Measurements from ENCODE around the gene ANKS6. TPM values are rescaled to one million over a fixed set of nuclear protein-coding genes. Genes with fewer than 3 reads are reported as not detected.

Gene ANKS6
- total and polyA plus RNA-seq, 4 donors: 16.7 to 35.5 (median 25.0) TPM

DNA sequence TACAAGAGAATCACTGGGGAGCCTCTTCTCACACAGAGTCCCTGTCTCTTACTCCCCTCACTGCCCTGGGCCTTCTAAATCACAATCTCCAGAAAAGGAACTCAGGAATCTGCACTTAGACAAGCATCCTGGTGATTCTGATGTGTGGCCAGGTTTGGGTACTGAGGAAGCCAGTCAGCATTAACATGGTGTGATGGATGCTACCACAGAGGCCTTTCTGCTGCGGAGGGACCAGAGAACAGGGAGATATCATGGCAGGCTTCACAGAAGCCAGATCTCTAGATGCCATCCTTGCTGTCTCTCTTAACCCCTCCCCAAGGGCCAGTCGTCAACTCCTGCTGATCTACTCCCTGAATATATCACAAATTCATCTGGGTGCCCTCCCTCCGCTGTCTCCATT is 1.6 kb downstream of the ANKS6 start:
- H3K27ac ChIP-seq (ENCODE audit: low read depth in 1 of 2, low read length in 1 of 2): no peak overlapping the region
- H3K9ac ChIP-seq (ENCODE audit: insufficient read depth in 1 of 2, low read length in 2 of 2): no peak overlapping the region
- WGBS, 2 donors: 89 to 94% methylated on average over 3 of the region's 3 CpGs
- DNase-seq: no peak
- no peaks in the 10 kb centered on the region for H3K27me3 ChIP-seq (ENCODE audit: control insufficient read depth in 3 of 3, insufficient read depth in 3 of 3, low read length in 2 of 3)
- ATAC-seq (ENCODE audit: insufficient read depth, low FRiP score): no peak
- peaks cover 0 to 2% (median 0%) of the 10 kb centered on the region in 4 donors for H3K36me3 ChIP-seq (ENCODE audit: control insufficient read depth in 4 of 4, insufficient read depth in 4 of 4, low read length in 4 of 4)
- TF ChIP-seq, protein P1, sequence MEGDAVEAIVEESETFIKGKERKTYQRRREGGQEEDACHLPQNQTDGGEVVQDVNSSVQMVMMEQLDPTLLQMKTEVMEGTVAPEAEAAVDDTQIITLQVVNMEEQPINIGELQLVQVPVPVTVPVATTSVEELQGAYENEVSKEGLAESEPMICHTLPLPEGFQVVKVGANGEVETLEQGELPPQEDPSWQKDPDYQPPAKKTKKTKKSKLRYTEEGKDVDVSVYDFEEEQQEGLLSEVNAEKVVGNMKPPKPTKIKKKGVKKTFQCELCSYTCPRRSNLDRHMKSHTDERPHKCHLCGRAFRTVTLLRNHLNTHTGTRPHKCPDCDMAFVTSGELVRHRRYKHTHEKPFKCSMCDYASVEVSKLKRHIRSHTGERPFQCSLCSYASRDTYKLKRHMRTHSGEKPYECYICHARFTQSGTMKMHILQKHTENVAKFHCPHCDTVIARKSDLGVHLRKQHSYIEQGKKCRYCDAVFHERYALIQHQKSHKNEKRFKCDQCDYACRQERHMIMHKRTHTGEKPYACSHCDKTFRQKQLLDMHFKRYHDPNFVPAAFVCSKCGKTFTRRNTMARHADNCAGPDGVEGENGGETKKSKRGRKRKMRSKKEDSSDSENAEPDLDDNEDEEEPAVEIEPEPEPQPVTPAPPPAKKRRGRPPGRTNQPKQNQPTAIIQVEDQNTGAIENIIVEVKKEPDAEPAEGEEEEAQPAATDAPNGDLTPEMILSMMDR (IDR thresholded peaks at IDR 0.05; ENCODE audit: control extremely low read depth, extremely low read depth): no peak
- peaks cover 0 to 21% (median 11%) of the 10 kb centered on the region in 5 donors for H3K4me1 ChIP-seq (ENCODE audit: control insufficient read depth in 5 of 5, insufficient read depth in 5 of 5, low read length in 5 of 5)
- peaks cover 0 to 1% (median 0%) of the 10 kb centered on the region in 4 donors for H3K9me3 ChIP-seq (ENCODE audit: control insufficient read depth in 4 of 4, insufficient read depth in 3 of 4, low read length in 3 of 4)
- H3K4me3 ChIP-seq: no peak overlapping the region

DNA sequence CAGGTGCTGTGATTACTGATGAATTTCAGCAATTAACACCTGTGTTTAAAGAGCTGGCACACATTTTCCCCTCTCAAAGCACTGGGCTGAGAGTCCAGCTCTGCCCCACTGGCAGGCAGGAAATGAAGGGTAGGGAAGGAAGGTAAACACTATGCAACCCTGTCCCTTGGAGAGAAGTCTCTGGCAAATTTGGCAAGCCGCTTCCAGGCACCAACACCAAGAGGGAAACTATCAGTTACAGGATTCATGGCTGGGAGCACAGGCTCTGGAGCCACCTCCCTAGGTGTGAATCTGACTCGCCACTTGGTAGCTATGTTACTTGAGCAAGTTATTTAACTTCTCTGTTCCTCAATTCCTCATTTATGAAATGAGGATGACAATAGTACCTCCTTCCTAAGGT is 3.3 kb downstream of the ANKS6 start:
- Histone ChIP-seq H3K9me3 (ENCODE audit: control insufficient read depth in 4 of 4, insufficient read depth in 3 of 4, low read length in 3 of 4) (peaks cover 0 to 1% (median 0%) of the 10 kb centered on the region in 4 donors), H3K4me1 (ENCODE audit: control insufficient read depth in 5 of 5, insufficient read depth in 5 of 5, low read length in 5 of 5) (peaks cover 0 to 21% (median 11%) of the 10 kb centered on the region in 5 donors), H3K27ac (ENCODE audit: low read depth in 1 of 2, low read length in 1 of 2) (peak overlapping the region in 1 of 2 donors; percentile 20), H3K36me3 (ENCODE audit: control insufficient read depth in 4 of 4, insufficient read depth in 4 of 4, low read length in 4 of 4) (peaks cover 0 to 8% (median 2%) of the 10 kb centered on the region in 4 donors), H3K27me3 (ENCODE audit: control insufficient read depth in 3 of 3, insufficient read depth in 3 of 3, low read length in 2 of 3) (no peaks in the 10 kb centered on the region), H3K4me3 (no peak overlapping the region), H3K9ac (ENCODE audit: insufficient read depth in 1 of 2, low read length in 2 of 2) (no peak overlapping the region)
- DNase-seq (no peak), ATAC-seq (ENCODE audit: insufficient read depth, low FRiP score) (no peak)
- TF ChIP-seq, protein P1 (IDR thresholded peaks at IDR 0.05; ENCODE audit: control extremely low read depth, extremely low read depth): no peak
- WGBS, 2 donors: 74 to 75% methylated on average over 2 of the region's 2 CpGs

DNA sequence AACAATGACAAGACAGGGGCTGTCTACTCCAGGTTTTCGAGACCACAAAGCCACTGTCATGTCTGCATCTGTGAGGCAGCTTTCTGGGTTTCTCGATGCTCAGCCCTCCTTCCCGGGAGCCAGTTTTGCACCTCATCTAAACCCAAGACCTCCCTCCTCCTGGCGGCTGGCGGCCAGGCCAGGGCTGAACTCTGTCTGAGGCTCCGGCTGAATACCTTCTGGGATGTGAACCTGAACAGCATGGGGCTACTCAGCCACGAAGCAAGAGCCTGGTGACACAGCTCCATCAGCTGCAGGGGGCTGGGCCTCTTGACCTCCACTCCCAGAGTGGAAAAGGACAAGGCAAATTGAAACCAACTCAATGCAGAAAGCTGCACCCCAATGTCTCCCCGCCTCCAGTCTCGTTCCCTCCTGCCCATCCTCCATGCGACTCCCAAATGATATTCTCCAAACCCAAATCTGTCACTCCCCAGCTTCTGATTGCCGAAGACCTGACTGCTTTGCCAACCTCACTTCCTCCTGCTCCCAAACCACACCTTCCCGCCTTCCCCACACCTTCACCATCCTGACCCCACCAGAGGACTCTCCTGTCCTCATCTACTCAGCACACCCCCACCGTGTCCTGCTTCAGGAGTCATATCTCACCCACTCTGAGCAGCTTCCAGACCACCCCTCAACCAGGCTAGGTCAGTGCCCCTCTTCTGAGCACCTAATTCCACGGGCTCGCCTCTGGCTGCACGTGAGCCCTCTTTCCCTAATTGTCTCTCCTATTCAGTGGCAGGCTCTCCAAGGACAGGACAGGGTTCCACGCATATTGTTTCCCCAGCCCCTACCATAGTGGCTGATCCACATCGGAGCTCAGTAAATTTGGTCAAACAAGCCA is 4.5 kb downstream of the ANKS6 start:
- TF ChIP-seq, protein P1 (IDR thresholded peaks at IDR 0.05; ENCODE audit: control extremely low read depth, extremely low read depth): no peak
- H3K9me3 ChIP-seq (ENCODE audit: control insufficient read depth in 4 of 4, insufficient read depth in 3 of 4, low read length in 3 of 4): peaks cover 0 to 1% (median 0%) of the 10 kb centered on the region in 4 donors
- peaks cover 0 to 20% (median 11%) of the 10 kb centered on the region in 5 donors for H3K4me1 ChIP-seq (ENCODE audit: control insufficient read depth in 5 of 5, insufficient read depth in 5 of 5, low read length in 5 of 5)
- H3K27ac ChIP-seq (ENCODE audit: low read depth in 1 of 2, low read length in 1 of 2): peak overlapping the region in 1 of 2 donors; percentile 1
- ATAC-seq (ENCODE audit: insufficient read depth, low FRiP score): no peak
- WGBS, 2 donors: 80 to 84% methylated on average over 18 of the region's 18 CpGs
- no peak for DNase-seq
- H3K9ac ChIP-seq (ENCODE audit: insufficient read depth in 1 of 2, low read length in 2 of 2): no peak overlapping the region
- H3K4me3 ChIP-seq: no peak overlapping the region
- H3K27me3 ChIP-seq (ENCODE audit: control insufficient read depth in 3 of 3, insufficient read depth in 3 of 3, low read length in 2 of 3): no peaks in the 10 kb centered on the region
- H3K36me3 ChIP-seq (ENCODE audit: control insufficient read depth in 4 of 4, insufficient read depth in 4 of 4, low read length in 4 of 4): peaks cover 0 to 10% (median 2%) of the 10 kb centered on the region in 4 donors

Measured in lung (tissue), 12 donors.